Astrocyte (in vitro differentiated cells and primary cell): ENCODE data around the gene ZDHHC22.

Experiments
- CTCF ChIP-seq: IDR thresholded peaks from 2 replicates; pipeline ENCODE4 v1.5.1; 2011; ENCODE audit warnings: low read depth, mild to moderate bottlenecking, inconsistent platforms, low read length, moderate library complexity; ENCODE audit not compliant: insufficient read depth
- EZH2 ChIP-seq: IDR thresholded peaks from 2 replicates; pipeline ENCODE4 v1.6.1; 2012; ENCODE audit warnings: mild to moderate bottlenecking, low read length, inconsistent platforms; ENCODE audit not compliant: insufficient read depth

GRCh38 chr14:77125281-77125801, 16.2 kb downstream of the ZDHHC22 start:
- TF ChIP-seq EZH2 (no peak), CTCF (no peak)
